ENCODE measurements around the gene SMAD1. TPM values are rescaled to one million over a fixed set of nuclear protein-coding genes. Genes with fewer than 3 reads are reported as not detected.
"Not testable (repeated sequence)": the region's sequence is repeated elsewhere in the genome, so short reads cannot be mapped to it uniquely, and the experiment has no call there.

Gene SMAD1
- total RNA-seq, 1 donor from 2014 or later, result 40.8 TPM

DNA sequence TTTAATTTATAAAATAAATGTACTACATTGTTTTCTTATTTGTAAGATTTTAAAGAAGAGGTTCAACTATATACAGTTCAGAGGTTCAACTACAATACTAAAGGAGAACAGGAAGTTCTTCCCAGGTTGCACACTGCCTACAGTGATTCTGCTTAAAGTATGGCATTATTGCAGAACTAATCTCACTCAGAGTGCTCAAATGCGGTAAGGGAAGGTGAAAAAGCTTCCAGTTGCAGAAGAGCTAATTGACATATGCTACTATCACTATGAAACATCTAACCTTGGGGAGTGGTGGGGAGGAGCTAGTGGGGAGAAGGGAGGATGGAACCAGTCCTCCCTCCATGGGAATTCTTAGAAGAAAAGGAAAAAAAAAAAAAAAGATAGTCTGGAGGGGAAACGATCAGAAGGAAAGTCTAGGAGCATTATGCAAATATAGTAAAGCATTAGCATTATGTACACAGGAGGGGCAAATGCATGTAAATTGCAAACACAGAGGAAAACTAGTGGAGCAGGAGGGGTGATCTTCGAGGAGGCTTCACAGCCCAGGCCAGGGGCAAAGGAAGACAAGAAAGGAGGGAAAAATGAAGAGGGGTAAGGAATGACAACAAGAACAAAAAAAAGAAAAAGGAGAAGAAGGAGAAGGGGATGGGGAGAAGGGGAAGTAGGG lies 105.6 kb downstream of the SMAD1 start:
- TF ChIP-seq, protein P1, sequence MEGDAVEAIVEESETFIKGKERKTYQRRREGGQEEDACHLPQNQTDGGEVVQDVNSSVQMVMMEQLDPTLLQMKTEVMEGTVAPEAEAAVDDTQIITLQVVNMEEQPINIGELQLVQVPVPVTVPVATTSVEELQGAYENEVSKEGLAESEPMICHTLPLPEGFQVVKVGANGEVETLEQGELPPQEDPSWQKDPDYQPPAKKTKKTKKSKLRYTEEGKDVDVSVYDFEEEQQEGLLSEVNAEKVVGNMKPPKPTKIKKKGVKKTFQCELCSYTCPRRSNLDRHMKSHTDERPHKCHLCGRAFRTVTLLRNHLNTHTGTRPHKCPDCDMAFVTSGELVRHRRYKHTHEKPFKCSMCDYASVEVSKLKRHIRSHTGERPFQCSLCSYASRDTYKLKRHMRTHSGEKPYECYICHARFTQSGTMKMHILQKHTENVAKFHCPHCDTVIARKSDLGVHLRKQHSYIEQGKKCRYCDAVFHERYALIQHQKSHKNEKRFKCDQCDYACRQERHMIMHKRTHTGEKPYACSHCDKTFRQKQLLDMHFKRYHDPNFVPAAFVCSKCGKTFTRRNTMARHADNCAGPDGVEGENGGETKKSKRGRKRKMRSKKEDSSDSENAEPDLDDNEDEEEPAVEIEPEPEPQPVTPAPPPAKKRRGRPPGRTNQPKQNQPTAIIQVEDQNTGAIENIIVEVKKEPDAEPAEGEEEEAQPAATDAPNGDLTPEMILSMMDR (IDR thresholded peaks at IDR 0.05; ENCODE audit: insufficient read depth, low read length, poor library complexity, severe bottlenecking), result no peak
- no peak for DNase-seq (ENCODE audit: low read depth)
- Histone ChIP-seq H3K27me3 (ENCODE audit: control insufficient read depth, insufficient read depth, low read length) (no peaks in the 10 kb centered on the region), H3K36me3 (ENCODE audit: control insufficient read depth, insufficient read depth, low read length) (no peaks in the 10 kb centered on the region), H3K4me3 (ENCODE audit: low read depth, low read length) (no peak overlapping the region)

DNA sequence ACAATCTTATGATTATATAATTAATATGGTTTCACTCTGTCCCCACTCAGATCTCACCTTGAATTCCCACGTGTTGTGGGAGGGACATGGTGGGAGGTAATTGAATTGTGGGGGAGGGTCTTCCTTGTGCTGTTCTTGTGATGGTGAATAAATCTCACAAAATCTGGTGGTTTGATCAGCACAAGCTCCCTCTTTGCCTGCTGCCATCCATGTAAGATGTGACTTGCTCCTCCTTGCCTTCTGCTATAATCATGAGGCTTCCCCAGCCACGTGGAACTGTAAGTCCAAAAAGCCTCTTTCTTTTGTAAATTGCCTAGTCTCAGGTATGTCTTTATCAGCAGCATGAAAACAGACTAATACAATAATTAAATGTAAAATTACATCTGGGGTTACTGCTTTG lies 107.7 kb downstream of the SMAD1 start:
- H3K4me3 ChIP-seq (ENCODE audit: low read depth, low read length); DNase-seq (ENCODE audit: low read depth): not testable (repeated sequence)

DNA sequence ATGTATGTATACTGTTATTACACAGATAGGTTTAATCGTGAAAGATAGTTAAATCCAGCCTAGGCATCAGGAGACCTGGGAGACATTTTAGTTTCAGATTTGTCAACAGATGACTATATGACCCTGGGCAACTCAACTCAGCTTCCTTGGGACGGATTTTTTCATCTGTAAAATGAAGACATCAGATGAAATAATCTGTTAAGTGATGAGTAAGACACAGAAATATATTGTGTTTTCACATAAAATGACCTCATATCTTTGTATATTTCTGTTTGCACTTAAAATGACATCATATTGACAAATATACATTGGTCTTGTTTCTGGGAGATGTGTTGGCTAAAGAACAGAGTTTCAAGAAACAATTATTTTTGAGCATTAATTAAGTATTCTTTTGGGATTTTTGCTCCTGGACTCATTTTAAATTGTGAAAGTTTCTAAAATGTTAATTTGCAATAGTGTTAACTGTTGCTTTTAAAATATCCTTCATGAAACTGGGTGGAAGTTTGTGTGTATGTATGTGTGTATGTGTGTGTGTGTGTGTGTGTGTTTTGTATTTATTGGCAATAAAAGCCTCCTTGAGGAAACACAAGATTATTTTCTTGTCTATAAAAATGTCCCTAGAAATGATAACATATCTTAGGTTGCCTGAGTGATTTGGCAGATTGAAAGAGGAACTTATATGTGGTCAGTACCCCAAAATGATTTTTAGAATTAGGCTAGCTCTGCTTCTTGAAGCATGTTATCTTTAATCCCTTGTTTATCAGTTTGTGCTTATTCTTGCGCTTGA lies 108.5 kb downstream of the SMAD1 start:
- Histone ChIP-seq H3K4me3 (ENCODE audit: low read depth, low read length) (no peak overlapping the region), H3K36me3 (ENCODE audit: control insufficient read depth, insufficient read depth, low read length) (no peaks in the 10 kb centered on the region), H3K27me3 (ENCODE audit: control insufficient read depth, insufficient read depth, low read length) (no peaks in the 10 kb centered on the region)
- TF ChIP-seq, protein P1 (IDR thresholded peaks at IDR 0.05; ENCODE audit: insufficient read depth, low read length, poor library complexity, severe bottlenecking), result no peak
- DNase-seq (ENCODE audit: low read depth), result no peak

More for the DNA sequence above, 107.7 kb downstream of the SMAD1 start:
- H3K36me3 ChIP-seq (ENCODE audit: control insufficient read depth, insufficient read depth, low read length); H3K27me3 ChIP-seq (ENCODE audit: control insufficient read depth, insufficient read depth, low read length): not testable (repeated sequence)

DNA sequence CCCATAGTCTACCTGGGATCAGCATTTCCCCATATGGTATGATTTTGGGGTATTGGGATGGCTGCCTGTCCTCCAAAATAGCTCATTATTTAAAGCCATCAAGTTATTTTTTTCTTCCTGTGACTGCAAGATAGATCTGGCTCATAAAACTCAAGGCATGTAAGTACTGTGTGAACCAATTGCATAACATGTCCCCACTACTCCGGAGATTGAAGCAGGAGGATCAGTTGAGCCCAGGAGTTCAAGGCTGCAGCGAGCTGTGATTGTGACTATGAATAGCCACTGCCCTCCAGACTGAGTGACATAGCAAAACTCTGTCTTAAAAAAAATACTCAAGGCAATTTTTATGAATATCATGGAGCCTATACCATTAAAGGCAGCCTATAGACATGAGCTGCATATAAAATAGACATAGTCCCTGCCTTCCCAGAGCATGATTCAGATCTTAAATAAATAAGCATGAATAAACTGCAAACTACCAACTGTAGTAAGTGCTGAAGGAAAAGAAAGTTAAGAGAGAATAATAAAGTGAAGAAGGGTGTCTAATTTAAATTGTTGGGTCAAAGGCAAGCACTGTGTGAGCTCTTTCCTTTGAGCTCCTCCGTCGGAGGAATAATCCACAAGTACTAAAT lies 120.6 kb downstream of the SMAD1 start:
- no peak overlapping the region for H3K4me3 ChIP-seq (ENCODE audit: low read depth, low read length)
- H3K36me3 ChIP-seq (ENCODE audit: control insufficient read depth, insufficient read depth, low read length), result no peaks in the 10 kb centered on the region
- H3K27me3 ChIP-seq (ENCODE audit: control insufficient read depth, insufficient read depth, low read length), result no peaks in the 10 kb centered on the region
- DNase-seq (ENCODE audit: low read depth), result no peak
- TF ChIP-seq, protein P1 (IDR thresholded peaks at IDR 0.05; ENCODE audit: insufficient read depth, low read length, poor library complexity, severe bottlenecking), result no peak

DNA sequence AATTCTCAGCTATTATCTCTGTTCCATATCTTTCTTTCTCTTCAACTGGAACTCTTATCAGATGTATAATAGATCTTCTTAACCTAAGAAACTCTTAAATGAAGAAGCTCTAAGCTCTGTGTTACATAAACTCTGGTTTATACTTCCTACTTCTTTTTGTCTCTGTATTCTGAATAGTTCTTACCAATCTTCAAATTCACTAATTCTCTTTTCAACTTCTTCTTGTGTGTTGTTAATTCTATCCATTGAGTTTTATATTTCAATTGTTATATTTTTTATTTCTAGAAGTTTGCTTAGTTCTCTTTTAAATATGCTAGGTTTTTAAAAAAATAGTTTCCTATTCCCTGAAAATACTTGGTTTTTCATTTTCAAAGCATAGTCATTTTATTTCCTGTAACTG lies 124.3 kb downstream of the SMAD1 start:
- H3K27me3 ChIP-seq (ENCODE audit: control insufficient read depth, insufficient read depth, low read length), result no peaks in the 10 kb centered on the region
- H3K4me3 ChIP-seq (ENCODE audit: low read depth, low read length), result no peak overlapping the region
- no peak for DNase-seq (ENCODE audit: low read depth)
- H3K36me3 ChIP-seq (ENCODE audit: control insufficient read depth, insufficient read depth, low read length), result no peaks in the 10 kb centered on the region
- TF ChIP-seq, protein P1 (IDR thresholded peaks at IDR 0.05; ENCODE audit: insufficient read depth, low read length, poor library complexity, severe bottlenecking), result no peak

Other genes with a start within 250 kb of the SMAD1 start
- 7.1 and 10.5 TPM in 2 replicates for gene MMAA, start 137.5 kb downstream of the SMAD1 start, total RNA-seq
- not detected in 2 replicates for gene C4orf51, start 198.3 kb downstream of the SMAD1 start, total RNA-seq

Data from kidney epithelial cell (primary cell).